SK-N-SH (cell line): ENCODE measurements around the gene CBFB.

Experiments
- CTCF ChIP-seq: fragments of 200-600 bp; sonication (generic); IDR thresholded peaks from 2 replicates; pipeline ENCODE4 v1.6.1; 2017; ENCODE audit warnings: antibody characterized with exemption, mild to moderate bottlenecking, moderate library complexity
- EP300 ChIP-seq, 2 experiments: IDR thresholded peaks; 2 replicates each; pipeline versions ENCODE4 v1.4.0 to v1.6.1; 2012; ENCODE audit warnings: borderline replicate concordance in 1 of 2, low read depth in 1 of 2, low read length in 1 of 2
- GABPA ChIP-seq: IDR thresholded peaks from 2 replicates; pipeline ENCODE4 v1.4.0; 2012; ENCODE audit warnings: low read depth, mild to moderate bottlenecking
- JUND ChIP-seq: IDR thresholded peaks from 2 replicates; pipeline ENCODE4 v1.4.0; 2012
- POLR2AphosphoS5 ChIP-seq: IDR thresholded peaks from 2 replicates; pipeline ENCODE4 v1.6.1; 2012; ENCODE audit warnings: low read depth, low read length
- RAD21 ChIP-seq: IDR thresholded peaks from 2 replicates; pipeline ENCODE4 v1.6.1; 2012; ENCODE audit warnings: mild to moderate bottlenecking, low read length
- RCOR1 ChIP-seq: fragments of 150-350 bp; IDR thresholded peaks from 2 replicates; pipeline ENCODE4 v1.6.1; 2017; ENCODE audit warnings: antibody characterized with exemption, low read length
- TCF12 ChIP-seq: IDR thresholded peaks from 2 replicates; pipeline ENCODE4 v1.4.0; 2012
- TF ChIP-seq, protein P1 (sequence below): IDR thresholded peaks from 2 replicates; pipeline ENCODE4 v1.6.1; 2012; ENCODE audit warnings: mild to moderate bottlenecking, low read depth, low read length, moderate library complexity
- TF ChIP-seq, protein P2 (sequence below): IDR thresholded peaks from 2 replicates; pipeline ENCODE4 v1.4.0; 2012; ENCODE audit warnings: low read depth, borderline replicate concordance
- TF ChIP-seq, protein P3 (sequence below): IDR thresholded peaks from 2 replicates; pipeline ENCODE4 v1.4.0; 2012; ENCODE audit warnings: low read depth, borderline replicate concordance

DNA sequence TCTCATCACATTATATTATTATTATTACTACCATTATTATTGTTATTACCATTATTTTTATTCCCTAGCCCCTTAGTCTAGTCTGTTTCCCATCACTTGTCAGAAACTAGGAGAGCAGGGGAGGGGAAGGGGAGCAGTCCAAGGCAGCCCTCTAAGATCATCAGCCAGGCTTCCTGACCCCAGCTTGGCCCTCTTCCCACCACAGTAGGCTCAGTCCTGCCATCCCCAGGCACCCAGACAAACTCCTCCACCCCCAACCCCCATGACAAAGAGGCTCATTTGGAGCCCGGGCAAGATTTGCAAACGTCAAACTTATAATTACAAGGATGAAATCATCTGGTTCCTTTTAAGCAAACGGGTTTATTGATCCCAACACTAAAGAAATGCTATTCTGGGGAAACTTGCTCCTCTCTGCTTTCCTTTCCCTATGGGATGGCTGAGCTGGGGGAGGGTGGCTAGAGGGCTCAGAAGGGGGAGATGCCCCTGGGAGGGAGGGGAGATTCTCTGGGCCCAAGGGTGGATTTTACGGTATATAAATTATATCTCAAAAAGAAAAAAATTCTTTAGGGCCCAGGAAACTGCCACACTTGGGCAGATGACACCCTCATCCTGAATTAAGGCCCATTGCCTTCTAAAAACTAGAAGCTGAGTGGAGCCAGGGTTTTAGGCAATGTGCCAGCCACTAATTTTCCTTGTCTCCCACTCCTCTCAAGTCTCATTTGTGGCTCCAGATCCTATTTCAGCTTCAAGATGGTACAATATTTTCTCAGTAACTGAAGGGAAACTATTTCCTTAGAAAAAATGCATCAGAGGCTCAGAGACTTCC is 4.4 kb upstream of the CBFB start:
- TF ChIP-seq CTCF (no peak), EP300 (IDR thresholded peaks at IDR 0.05; ENCODE audit: borderline replicate concordance in 1 of 2, low read depth in 1 of 2, low read length in 1 of 2) (no peak), RCOR1 (no peak), GABPA (no peak), RAD21 (no peak), TCF12 (peak; percentile 72), JUND (no peak), POLR2AphosphoS5 (no peak)
- TF ChIP-seq, protein P1, sequence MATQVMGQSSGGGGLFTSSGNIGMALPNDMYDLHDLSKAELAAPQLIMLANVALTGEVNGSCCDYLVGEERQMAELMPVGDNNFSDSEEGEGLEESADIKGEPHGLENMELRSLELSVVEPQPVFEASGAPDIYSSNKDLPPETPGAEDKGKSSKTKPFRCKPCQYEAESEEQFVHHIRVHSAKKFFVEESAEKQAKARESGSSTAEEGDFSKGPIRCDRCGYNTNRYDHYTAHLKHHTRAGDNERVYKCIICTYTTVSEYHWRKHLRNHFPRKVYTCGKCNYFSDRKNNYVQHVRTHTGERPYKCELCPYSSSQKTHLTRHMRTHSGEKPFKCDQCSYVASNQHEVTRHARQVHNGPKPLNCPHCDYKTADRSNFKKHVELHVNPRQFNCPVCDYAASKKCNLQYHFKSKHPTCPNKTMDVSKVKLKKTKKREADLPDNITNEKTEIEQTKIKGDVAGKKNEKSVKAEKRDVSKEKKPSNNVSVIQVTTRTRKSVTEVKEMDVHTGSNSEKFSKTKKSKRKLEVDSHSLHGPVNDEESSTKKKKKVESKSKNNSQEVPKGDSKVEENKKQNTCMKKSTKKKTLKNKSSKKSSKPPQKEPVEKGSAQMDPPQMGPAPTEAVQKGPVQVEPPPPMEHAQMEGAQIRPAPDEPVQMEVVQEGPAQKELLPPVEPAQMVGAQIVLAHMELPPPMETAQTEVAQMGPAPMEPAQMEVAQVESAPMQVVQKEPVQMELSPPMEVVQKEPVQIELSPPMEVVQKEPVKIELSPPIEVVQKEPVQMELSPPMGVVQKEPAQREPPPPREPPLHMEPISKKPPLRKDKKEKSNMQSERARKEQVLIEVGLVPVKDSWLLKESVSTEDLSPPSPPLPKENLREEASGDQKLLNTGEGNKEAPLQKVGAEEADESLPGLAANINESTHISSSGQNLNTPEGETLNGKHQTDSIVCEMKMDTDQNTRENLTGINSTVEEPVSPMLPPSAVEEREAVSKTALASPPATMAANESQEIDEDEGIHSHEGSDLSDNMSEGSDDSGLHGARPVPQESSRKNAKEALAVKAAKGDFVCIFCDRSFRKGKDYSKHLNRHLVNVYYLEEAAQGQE: no peak
- TF ChIP-seq, protein P2, sequence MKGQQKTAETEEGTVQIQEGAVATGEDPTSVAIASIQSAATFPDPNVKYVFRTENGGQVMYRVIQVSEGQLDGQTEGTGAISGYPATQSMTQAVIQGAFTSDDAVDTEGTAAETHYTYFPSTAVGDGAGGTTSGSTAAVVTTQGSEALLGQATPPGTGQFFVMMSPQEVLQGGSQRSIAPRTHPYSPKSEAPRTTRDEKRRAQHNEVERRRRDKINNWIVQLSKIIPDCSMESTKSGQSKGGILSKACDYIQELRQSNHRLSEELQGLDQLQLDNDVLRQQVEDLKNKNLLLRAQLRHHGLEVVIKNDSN: no peak
- TF ChIP-seq, protein P3, sequence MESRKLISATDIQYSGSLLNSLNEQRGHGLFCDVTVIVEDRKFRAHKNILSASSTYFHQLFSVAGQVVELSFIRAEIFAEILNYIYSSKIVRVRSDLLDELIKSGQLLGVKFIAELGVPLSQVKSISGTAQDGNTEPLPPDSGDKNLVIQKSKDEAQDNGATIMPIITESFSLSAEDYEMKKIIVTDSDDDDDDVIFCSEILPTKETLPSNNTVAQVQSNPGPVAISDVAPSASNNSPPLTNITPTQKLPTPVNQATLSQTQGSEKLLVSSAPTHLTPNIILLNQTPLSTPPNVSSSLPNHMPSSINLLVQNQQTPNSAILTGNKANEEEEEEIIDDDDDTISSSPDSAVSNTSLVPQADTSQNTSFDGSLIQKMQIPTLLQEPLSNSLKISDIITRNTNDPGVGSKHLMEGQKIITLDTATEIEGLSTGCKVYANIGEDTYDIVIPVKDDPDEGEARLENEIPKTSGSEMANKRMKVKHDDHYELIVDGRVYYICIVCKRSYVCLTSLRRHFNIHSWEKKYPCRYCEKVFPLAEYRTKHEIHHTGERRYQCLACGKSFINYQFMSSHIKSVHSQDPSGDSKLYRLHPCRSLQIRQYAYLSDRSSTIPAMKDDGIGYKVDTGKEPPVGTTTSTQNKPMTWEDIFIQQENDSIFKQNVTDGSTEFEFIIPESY: no peak
